ENCODE results near the gene TLCD2.
"Not testable (repeated sequence)": the region's sequence is repeated elsewhere in the genome, so short reads cannot be mapped to it uniquely, and the experiment has no call there.

The TLCD2 gene

DNA sequence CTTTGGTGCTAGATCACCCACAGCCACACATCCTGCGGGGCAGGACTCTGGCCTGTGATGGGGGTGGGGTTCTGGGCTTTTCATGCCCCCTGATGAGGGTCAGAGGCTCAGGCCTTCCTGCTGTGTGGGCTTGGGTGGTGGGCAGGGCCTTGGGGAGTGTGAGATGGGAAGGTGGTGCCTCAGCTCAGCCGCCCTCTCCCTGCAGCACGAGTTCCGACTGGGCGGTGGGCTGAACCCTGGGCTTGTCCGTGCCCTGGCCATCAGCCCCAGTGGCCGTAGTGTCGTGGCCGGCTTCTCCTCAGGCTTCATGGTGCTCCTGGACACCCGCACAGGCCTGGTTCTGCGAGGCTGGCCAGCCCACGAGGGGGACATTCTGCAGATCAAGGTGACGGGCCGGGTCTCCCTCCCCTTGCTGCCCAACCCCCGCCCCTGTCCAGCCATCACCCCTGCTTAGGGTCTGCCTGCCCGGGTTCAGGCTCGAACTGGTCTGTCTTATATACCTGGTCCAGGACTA lies 25.7 kb upstream of the TLCD2 start:
- DNase-seq = no peak

GRCh38 chr17:1735418-1735817 lies 25.2 kb upstream of the TLCD2 start:
- no peak for DNase-seq

DNA sequence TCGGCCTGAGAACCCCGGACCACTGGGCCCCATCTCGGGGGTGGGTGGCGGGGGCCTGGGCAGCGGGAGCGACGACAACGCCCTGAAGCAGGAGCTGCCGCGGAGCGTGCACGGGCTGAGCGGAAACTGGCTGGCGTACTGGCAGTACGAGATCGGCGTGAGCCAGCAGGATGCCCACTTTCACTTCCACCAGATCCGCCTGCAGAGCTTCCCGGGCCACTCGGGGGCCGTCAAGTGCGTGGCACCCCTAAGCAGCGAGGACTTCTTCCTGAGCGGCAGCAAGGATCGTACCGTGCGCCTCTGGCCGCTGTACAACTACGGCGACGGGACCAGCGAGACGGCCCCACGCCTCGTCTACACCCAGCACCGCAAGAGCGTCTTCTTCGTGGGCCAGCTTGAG lies 23.6 kb upstream of the TLCD2 start:
- DNase-seq = no peak

GRCh38 chr17:1732833-1733321 lies 22.7 kb upstream of the TLCD2 start:
- DNase-seq = no peak

DNA sequence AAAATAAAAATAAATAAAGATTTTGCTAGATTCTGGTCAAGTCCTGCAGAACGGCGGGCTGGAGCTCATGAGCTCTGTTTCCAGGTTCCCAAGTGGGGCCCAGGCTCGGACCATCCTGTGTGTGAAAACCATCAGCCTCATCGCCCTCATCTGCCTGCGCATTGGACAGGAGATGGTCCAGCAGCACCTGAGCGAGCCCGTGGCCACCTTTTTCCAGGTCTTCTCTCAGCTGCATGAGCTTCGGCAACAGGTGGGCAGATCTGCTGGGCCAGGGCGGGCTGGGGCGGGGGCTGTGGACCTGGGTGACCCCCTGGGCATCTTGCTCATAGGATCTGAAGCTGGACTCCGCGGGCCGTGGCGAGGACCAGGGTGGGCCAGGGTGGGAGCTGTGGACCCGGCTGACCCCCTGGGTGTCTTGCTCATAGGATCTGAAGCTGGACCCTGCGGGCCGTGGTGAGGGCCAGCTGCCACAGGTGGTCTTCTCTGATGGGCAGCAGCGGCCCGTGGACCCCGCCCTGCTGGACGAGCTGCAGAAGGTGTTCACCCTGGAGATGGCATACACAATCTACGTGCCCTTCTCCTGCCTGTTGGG lies 22.2 kb upstream of the TLCD2 start:
- no peak for DNase-seq

GRCh38 chr17:1731194-1731506 lies 21.0 kb upstream of the TLCD2 start:
- DNase-seq = no peak

DNA sequence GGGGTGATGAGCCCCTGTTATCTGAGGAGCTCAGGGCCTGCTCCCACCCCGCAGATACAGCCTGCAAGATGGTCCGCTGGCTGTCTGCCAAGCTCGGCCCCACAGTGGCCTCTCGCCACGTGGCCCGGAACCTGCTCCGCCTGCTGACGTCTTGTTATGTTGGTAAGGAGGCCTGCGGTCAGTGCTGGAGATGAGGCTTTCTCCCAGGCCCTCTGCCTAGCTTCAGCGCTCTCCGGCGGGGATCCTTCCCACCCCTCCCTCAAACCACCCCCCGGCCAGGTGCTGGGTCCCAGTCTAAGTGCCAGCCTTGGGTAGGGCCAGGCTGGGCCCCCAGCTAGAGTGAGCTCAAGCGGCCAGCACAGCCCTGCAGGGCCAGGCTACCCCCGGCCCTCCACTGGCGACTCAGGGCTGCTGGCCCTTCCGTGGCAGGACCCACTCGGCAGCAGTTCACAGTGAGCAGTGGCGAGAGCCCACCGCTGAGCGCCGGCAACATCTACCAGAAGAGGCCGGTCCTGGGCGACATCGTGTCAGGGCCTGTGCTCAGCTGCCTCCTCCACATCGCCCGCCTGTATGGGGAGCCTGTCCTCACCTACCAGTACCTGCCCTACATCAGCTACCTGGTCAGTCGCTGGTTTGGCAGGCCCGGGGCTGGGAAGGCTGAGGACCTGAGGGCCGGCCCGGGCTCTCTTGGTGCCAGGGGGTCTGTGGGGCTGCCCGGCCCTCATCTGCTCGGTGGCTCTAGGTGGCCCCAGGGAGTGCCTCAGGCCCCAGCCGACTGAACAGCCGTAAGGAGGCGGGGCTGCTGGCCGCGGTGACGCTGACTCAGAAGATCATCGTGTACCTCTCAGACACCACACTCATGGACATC lies 20.4 kb upstream of the TLCD2 start:
- no peak for DNase-seq

GRCh38 chr17:1729966-1730325 lies 19.8 kb upstream of the TLCD2 start:
- DNase-seq = no peak

- DNase-seq = no peak
Observed at GRCh38 chr17:1727876-1728630, 17.9 kb upstream of the TLCD2 start.

DNA sequence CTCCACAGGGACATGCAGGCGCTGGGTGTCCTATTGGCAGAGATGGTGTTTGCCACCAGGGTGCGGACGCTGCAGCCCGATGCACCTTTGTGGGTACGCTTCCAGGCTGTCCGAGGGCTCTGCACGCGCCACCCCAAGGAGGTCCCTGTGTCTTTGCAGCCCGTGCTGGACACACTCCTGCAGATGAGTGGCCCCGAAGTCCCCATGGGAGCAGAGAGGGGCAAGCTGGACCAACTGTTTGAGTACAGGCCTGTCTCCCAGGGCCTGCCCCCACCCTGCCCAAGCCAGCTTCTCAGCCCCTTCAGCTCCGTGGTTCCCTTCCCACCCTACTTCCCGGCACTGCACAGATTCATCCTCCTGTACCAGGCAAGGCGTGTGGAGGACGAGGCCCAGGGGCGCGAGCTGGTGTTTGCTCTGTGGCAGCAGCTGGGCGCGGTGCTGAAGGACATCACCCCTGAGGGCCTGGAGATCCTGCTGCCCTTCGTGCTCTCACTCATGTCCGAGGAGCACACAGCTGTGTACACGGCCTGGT lies 17.1 kb upstream of the TLCD2 start:
- no peak for DNase-seq

- DNase-seq = no peak
Observed at GRCh38 chr17:1726626-1727257, 16.6 kb upstream of the TLCD2 start.

DNA sequence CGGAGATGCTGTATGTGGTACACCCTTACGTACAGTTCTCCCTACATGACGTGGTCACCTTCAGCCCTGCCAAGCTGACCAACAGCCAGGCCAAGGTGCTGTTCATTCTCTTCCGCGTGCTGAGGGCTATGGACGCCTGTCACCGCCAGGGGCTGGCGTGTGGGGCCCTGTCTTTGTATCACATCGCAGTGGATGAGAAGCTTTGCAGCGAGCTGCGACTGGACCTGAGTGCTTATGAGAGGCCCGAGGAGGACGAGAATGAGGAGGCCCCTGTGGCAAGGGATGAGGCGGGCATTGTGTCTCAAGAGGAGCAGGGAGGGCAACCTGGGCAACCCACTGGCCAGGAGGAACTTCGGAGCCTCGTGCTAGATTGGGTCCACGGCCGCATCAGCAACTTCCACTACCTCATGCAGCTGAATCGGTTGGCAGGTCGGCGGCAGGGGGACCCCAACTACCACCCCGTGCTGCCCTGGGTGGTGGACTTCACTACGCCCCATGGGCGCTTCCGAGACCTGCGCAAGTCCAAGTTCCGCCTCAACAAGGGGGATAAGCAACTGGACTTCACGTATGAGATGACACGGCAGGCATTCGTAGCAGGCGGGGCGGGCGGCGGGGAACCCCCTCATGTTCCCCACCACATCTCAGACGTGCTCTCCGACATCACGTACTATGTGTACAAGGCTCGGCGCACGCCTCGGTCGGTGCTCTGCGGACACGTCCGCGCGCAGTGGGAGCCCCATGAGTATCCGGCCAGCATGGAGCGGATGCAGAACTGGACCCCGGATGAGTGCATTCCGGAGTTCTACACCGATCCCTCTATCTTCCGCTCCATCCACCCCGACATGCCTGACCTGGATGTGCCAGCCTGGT lies 15.7 kb upstream of the TLCD2 start:
- no peak for DNase-seq

- no peak for DNase-seq
Observed at GRCh38 chr17:1724869-1725641, 14.9 kb upstream of the TLCD2 start.

- DNase-seq = no peak
Observed at GRCh38 chr17:1724351-1724868, 14.2 kb upstream of the TLCD2 start, which contains the start of gene WDR81. WDR81 (plus strand) TSS chr17:1724704; CDS start chr17:1724960, 256 bp downstream.

- DNase-seq = not testable (repeated sequence)
Observed at GRCh38 chr17:1722022-1722421, 11.8 kb upstream of the TLCD2 start.

- DNase-seq = no peak
Observed at GRCh38 chr17:1720856-1721386, 10.7 kb upstream of the TLCD2 start.

- DNase-seq = no peak
Observed at GRCh38 chr17:1718362-1719165, 8.4 kb upstream of the TLCD2 start.

DNA sequence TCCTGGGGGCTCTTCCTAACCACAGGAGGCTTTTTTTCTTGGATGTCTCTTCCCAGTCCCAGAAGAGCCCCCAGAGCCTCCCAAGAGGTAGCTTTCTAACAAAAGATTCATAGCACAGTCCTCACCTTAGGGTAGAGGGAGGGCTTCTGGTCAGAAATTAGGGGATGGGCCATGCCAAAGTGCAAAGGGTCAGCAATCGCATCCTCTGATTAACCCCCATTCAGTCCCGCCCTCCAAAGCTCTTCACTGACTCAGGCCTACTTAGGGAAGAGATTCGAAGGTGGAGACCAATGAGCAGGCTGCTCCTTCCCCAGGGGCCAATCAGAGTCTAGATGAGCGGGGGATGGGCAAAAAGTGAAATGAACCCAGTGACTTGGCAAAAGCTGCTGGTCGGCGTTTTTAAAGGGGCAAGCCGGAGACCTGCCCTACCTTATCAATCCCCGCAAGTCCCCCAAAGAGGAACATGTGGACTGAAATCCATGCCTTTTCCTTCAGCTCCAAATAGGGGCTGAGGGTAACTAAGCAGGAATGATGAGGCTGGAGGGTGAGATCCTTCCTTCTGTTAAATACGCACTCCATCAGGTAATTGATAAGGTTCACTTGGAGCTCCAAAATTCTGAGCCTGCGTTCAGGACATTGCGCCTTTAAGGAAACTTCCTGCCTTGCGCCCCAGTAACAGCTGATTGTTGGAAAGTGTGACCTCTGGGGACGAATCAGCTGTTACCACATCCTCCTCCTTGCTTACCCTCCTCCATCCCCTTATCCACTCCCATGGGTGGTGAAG lies 6.9 kb upstream of the TLCD2 start:
- peak; percentile 59 for DNase-seq

Measured in NCI-H1417 treated with DMSO at 0.1 percent for 48 hours (cell line).